GM03348 (cell line): ENCODE measurements around the gene M6PR.
A peak's percentile ranks its signal among the peaks of the same experiment; 100 is the strongest.
"Not testable (repeated sequence)": the region's sequence is repeated elsewhere in the genome, so short reads cannot be mapped to it uniquely, and the experiment has no call there.

ENCODE experiments used
- DNase-seq: peaks from one replicate; pipeline ENCODE4 v3.0.0; 2012; ENCODE audit warnings: low spot score

Gene M6PR

DNA sequence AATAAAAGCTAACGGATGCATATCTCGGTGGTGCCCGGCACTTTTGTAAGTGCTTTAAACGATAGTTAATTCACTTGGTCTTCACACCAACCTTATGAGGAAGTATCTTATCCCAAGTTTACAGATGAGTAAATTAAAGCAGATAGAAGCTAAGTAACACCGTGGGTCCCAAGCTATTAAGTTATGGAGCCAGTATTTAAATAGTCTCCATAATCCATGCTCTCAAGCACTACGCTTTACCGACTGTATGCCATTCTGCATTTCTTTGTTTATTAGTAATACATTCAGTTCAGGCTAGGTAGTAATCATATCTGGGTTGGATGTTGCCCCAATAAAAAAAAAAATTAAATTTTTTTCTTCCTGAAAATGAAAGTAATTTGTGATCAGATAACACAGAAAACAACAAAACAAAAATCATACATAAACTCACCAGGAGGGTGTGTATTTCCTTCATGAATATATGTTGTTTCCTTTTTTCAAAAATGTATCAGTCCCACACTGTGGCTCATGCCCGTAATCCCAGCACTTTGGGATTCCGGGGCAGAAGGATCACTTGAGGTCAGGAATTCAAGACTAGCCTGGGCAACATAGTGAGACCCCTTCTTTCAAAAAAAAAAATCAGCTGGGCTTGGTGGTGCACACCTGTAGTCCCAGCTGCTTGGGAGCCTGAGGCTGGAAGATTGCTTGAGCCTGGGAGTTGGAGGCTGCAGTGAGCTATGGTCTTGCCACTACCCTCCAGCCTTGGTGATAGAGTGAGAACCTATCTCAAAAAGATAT lies 1.4 kb upstream of the M6PR start:
- peak; percentile 11 for DNase-seq

DNA sequence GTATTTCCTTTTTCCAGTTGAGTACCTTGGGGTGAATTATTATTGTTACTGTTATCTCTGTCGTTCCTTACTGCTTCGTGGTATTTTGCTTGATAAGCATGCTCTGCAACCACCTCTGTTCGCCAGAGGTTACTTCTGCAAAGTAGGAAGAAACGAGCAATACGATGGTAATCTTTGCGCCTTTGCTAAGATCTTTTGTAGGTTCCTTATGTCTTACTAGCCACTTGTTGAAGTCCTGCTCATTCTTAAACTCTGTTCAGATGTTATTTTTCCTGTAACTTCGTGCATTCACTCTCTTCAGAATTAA lies 729 bp upstream of the M6PR start:
- no peak for DNase-seq

DNA sequence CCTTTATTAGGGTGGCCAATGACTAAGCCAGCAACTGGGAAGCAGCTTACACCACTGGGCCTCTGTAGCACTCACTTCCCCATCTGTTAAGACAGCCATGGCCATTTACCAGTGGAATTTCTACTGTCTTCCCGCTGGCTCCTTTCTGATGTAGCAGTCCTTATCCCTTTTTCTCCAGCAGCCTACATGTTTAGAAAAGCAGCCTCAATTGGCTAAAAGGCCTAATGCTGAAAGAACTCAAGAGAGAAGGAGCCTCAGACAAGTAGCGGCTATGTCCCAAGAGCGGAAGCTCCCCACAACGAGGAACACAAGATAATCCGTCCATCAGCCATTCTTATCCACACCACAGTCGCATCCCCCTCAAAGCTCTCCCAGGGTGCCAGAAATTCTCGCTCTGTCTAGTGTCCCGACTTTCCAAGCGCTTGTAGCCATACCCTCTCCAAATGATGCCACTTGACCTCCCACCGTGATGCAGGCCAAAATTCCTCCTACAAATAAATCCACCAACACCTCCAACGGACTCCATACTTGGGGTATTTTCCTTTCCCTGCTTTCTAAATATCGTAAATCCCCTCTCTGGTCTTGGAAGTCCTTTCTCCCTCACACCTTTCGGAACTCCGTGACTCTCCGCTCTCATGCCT lies 624 bp downstream of the M6PR start:
- DNase-seq, result peak; percentile 42

DNA sequence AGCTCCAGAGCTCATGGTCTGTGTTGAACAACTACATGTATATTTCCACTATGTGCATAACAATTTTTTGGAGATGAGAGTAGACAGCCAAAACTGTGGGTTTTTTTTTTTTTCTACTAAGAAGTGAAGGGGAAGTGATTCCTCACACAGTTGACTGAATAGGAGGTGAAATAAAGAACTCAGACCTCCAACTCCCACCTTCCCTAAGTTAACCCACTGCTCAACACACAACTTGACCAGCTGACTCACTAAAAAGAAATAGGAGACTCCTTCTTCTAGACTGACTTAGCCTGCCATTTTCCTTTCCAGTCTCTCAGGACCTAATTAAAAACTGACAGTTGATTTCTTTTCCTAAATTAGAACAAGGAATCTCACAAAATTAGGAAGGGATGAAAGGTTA lies 1.7 kb downstream of the M6PR start:
- DNase-seq, result no peak

DNA sequence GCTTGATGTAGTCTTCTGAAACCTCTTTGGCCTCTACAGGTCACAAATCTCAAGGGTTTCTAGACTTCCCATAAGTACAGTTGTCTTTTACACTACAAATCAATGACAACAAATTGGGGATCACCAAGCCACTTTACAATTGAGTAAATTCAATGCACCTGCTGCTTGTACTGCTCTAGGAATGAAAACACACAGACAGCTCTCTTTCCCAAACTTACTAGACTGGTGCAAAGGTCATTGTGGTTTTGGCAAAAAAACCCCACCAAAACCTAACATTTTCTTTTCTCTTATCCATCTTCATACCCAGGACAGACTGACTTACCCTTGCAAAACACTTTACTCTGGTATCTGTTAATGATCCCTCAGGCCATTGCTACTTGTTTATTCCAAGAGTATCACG lies 2.7 kb downstream of the M6PR start:
- no peak for DNase-seq

DNA sequence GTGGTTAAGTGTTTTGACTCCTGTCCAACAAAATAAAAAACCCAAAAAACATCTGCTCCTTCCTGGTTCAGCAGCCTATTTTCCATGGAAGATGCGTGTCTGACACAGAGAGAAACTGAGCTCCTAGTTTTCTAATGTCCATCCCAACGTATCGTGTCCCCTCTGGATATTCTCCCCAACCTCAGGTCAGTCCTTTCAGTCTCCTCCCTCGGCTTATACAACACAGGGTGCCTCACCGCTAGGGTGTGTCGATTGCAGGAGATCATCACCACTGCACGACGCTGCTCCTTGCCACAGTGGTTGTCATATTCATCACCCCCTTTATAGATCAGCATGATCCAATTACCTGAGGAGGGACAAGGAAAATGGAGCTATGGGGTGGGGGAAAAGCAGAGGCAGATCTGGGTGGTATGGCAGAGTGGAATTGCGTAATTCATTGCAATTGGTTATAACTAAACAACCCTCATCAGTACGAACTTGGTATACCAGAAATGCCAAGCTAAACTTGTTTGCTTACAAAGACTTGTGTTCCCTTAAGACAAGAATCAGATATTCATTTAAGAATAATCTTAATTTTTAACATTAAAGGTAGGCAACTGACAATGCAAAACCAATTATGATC lies 5.8 kb downstream of the M6PR start:
- no peak for DNase-seq

DNA sequence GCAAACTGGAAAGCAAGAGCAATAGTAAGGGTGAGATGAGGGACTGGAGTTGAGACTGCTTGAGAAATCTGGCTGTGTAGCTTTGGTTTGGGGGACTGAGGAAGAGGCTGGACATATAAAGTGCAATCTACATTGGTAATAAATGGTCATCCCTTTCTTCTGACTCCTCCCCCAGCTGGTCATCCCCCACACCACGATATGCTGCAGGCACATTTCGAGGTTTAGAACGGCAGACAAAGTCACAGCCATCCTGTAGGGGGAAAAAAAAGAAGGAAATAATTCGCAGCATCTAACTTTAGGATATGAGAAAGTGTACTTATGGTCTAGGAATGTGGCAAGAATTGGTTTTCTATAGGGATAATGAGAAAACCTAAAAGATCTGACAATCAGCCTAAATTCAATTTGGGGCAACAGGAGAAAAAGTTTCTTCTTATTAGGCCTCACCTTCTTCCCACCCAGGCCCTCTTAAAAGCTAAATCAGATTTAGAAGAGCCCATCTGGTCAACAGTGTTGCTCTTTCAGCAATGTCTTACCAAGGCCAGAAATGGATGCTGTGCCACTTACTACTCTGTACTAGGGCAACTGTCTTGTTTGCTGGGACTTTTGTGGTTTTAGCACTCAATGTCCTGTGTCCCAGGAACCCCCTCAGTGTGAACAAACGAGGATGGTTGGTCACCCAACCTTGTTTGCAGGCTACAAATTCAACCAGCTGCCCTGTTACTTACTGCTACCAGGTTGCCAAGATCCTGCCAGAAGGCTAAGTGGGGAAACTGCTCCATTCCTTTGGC lies 7.6 kb downstream of the M6PR start:
- no peak for DNase-seq

DNA sequence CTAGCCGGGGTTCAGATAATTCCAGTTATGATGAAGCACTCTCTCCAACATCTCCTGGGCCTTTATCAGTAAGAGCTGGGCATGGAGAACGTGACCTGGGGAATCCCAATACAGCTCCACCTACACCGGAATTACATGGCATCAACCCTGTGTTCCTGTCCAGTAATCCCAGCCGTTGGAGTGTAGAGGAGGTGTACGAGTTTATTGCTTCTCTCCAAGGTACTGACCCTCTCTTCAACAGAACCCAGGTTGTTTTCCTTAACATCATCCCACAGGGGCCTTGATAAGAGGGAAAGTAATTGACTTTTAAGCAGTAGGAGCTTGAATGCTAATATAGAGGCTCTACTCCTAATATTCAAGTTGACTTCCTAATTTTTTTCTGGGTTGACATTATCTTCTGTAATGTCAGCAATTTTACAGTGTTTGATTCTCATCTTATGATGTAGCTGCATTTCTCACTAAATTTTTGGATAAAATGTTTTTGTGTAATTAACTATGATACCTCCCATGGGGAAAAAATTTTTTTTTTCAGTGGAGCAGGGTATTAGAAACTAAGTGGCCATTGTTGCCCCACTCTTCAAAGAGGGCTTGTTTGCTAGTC lies 11.5 kb downstream of the M6PR start:
- DNase-seq, result not testable (repeated sequence)

DNA sequence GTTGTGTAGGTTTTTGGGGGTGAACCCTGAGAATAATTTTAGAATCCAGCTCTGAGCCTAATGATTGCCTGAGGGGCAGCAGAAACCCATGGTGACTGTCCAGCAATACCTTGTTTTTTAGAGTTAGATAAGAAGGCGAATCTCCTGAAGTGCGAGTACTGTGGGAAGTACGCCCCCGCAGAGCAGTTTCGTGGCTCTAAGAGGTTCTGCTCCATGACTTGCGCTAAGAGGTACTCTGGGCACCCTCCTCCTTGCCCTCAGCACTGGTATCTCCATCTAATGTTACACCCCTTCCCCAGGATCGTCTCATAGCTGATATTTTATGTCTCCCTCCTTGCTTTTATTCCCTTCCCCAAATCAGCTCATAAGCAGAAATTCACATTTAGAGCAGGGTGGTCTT lies 12.7 kb downstream of the M6PR start:
- DNase-seq, result no peak

DNA sequence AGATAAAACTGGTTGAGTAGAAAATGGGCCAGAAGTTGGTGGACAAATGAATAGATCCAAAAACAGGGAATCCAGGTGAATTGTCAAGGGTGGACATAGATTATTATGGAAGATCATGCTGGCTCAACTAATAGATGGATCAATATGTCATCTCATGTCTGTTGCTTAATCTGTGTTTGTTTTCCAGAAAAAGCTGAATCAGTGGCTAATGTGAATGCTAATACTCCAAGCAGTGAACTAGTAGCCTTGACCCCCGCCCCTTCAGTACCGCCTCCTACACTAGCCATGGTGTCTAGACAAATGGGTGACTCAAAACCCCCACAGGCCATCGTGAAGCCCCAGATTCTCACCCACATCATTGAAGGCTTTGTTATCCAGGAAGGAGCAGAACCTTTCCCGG lies 15.4 kb downstream of the M6PR start:
- not testable (repeated sequence) for DNase-seq

DNA sequence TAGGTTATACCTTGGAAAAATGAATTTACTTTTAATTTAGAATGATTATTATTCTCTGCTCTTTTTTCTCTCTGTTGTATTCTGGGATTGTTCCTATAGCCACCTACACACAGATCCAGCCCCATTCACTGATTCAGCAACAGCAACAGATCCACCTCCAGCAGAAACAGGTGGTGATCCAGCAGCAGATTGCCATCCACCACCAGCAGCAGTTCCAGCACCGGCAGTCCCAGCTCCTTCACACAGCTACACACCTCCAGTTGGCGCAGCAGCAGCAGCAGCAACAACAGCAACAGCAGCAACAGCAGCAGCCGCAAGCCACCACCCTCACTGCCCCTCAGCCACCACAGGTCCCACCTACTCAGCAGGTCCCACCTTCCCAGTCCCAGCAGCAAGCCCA lies 17.0 kb downstream of the M6PR start:
- not testable (repeated sequence) for DNase-seq

DNA sequence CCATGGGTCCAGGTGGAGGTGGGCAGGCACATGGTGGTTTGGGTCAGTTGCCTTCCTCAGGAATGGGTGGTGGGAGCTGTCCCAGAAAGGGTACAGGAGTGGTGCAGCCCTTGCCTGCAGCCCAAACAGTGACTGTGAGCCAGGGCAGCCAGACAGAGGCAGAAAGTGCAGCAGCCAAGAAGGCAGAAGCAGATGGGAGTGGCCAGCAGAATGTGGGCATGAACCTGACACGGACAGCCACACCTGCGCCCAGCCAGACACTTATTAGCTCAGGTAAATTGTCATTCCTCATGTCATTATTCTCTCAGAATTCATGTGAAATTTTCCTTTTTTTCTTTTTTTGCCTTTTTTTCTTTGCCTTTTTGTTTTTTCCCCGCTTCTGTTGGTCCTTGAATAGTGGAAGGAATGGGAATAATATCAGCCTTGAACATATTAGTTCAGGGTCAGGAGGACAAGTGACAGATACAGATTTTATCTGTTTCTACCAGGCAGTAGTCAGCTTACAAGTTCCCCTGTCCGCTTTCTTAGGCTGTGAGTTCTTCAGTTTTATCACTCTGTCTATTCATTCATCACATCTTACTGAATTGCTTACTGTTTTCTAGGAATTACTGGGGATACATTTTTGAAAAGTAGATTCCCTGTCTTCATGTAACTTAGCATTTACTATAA lies 18.7 kb downstream of the M6PR start:
- DNase-seq, result not testable (repeated sequence)

DNA sequence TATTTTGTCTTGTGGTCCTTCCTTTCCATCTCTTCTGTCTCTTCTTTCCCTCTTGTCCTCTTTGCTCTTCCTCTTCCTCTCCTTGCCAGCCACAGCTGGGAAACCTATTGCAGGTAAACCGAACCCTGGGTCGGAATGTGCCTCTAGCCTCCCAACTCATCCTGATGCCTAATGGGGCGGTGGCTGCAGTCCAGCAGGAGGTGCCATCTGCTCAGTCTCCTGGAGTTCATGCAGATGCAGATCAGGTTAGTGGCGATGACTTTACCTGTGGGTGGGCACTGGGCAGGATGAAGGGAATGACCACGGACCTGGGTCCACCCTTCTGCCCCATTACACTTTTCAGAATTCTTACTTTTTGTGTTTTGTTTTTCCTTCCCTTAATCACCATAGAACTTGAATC lies 26.9 kb downstream of the M6PR start:
- no peak for DNase-seq

DNA sequence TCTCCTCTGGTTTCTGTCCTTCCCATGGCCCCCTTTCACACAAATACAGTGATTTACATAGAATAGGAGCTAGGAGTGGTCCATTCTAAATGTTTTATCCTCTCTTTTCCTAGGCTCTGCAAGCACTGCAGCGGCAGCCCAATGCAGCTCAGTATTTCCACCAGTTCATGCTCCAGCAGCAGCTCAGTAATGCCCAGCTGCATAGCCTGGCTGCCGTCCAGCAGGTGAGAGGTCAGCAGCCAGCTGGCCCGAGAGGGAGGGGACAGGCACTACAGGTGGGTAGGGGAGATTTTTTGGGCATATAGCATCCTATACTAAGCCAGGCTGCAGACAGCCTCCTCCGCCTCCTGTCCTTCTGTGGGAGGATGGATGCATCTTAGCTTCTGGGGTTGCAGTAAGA lies 29.8 kb downstream of the M6PR start:
- DNase-seq, result not testable (repeated sequence)

DNA sequence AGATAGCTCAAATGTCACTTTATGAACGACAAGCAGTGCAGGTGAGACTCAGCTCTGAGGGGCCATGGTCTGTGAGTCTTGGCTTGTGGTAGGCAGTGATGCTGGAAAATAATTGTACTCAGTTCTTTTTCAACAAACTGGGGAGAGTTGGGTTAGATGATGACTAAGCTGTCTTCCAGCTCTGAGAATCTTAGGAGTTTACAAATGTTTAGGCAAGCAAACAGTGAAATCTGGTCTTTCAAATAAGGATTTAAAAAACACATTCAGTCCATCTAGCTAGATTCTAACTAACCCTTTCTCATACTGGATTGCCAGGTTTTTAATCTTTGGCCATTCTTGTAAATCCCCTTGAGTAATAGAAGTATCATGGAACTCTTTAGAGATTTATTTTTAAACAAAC lies 31.7 kb downstream of the M6PR start:
- no peak for DNase-seq

DNA sequence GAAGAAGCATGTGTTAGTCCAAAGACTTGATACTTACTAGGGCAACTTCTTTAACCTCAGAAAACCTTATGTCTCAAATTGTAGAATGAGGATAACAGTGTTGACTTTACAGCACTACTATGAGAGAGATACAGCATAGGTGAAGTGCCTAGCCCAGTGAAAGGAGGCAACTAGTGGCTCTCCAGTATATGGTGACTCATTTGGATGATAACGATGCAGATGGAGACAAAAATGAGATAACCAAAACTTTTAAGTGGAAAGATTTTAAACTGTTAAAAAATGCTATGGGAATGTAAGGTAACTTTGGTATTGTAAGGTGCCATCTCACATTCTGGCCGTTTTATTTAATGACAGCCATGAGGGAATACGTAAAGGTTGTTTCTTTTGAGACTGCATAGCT lies 32.4 kb downstream of the M6PR start:
- DNase-seq, result no peak

DNA sequence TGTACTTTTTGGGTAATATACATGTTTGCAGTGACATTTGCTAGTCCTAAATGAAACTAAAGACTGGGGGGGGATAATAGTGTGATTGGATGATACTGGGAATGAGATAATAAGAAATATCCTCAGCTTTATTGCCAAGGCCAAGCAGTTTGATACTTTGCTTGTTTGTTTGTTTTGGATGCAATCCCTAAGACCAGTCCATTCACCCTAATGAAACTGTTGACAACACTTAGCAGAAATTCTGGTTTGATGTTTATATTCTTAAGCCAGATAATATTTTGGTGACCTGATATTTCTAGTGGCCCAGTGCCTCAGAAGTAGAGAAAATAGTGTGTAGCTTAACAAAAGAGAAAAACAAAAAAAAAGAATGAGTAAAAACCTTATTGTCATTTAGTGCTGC lies 33.3 kb downstream of the M6PR start:
- DNase-seq, result no peak

DNA sequence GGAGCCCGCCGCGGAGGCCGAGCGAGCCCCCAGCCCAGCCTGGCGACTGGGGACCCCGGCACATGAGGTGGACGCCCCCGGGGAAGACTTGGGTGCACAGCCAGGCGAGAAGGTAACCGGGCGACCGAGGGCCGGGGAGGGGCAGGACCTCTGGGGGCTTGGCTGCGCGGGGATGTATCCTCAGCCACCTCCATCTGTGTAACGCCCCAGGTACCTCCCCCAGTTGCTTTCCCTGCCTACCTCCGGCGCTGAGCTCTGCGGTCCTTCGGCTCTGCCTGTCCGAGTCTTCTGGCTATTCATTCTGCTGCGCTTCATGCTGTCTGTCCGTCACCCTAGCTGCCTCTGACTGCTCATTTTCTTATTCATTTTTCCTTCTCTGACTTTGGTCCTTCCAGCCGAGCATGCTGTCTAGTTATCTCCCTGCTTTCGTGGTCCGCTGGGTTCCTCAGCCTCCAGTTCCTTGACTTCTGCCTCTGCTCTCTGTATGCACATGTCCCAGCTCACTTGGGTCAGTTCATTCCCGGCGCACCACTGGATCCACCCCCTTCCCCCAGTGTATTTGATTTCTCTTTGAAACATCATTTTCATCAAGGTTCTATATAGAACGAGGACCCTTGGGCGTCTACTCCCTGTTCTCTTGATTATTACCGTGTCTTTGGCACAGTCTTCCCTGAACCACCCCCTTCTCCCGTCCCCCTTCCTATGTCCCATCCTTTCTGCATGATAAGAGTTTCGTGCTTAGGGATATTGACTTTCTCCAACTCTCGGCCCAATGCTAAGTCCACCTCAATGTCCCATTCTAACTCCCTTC lies 34.5 kb downstream of the M6PR start:
- peak; percentile 72 for DNase-seq

DNA sequence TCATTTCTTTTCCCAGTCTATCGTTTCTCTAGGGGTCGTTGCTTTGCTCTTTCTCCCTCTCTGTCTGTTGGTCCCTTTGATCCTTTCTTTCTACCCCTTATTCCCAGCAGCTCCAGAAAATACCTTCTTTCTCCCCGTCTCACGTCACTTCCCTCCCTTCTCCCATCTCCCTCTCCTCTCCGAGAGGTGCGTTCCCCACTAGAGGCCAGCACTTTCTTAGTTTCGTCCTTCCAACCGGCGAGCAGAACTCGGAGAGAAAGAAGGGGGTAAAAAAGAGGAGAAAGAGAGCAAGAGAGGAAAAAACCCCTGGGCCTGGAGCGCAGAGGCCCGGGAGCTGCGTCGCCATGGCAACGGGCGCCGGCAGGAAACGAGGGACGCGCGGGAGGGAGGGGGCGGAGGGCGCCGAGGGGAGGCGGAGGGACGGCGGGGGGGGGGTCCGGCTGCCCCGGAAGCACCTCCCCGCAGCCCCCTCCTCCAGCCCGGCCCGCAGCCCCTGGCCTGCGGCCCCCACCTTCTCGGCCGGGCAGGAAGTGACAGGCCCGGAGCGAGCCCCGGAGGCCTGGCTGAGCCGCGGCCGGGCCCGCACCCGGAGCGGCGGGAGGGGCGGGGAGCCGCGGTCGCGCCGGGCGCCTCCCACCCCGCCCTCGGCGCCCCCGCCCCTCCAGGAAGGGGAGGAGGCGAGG lies 35.3 kb downstream of the M6PR start, which contains the start of gene PHC1:
Gene PHC1, plus strand, starts transcription at position 477 of the 683 bp plus-strand sequence. CDS start 3,169 bp downstream, outside the sequence.
- peak; percentile 95 for DNase-seq

DNA sequence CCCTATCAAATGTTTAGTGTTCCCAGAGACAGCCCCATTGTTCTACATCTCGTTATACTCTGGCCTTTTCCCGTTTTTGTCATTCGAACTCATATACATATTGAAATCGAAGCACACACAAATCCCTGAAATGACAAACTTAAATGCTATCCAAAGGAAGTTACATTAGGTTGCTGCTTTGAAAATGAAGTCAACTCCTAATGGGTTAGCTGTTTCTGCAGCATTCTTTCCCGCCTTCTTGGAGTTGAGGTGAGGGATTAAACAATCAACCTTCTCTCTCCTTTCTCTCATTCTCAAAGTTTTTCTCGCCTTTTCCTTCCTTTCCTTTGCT lies 35.8 kb downstream of the M6PR start:
- DNase-seq, result peak; percentile 7
